GM18873 (cell line): ENCODE data around the gene ARHGEF19.
A peak's percentile ranks its signal among the peaks of the same experiment; 100 is the strongest.

Source experiments
- ATAC-seq: cut with Tn5 transposase; IDR thresholded peaks from one replicate; pipeline ENCODE4 v1.9.1; 2021; ENCODE audit warnings: mild to moderate bottlenecking, moderate library complexity, moderate number of reproducible peaks; ENCODE audit not compliant: unreplicated experiment, low FRiP score

Gene ARHGEF19

GRCh38 chr1:16245476-16246196, 33.2 kb upstream of the ARHGEF19 start:
- no peak for ATAC-seq

DNA sequence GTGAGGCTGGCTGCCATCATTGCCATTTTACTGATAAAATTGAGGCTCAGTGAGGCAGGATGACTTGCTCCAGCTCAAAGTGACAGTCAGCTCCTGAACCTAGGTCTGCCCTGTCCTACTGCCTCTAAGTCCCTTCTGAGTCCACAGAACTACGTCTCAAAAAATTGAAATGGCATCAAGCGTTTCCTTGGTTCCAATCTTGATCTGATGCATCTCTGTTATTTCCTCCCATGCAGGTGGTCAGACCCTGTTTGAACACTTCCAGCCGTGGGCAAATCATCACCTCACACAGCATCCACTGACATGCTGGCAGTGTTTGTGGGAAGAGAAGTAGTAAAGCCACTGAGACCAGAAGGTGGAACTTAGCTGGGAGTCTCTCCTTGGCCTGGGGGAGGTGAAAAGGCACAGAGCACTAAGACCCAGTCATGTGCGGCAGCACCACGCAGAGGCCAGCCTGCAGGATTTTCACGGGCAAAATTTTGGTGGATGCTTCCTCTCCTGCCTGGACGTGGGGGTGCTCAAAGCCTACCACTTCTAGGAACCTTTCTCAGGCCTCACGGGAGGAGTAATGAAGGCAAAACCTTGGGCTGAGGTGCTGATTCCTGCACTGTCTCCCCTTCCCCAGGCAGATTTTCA, 32.3 kb upstream of the ARHGEF19 start:
- no peak for ATAC-seq

- no peak for ATAC-seq
These were observed 31.6 kb upstream of the ARHGEF19 start for GRCh38 chr1:16243936-16244649.

DNA sequence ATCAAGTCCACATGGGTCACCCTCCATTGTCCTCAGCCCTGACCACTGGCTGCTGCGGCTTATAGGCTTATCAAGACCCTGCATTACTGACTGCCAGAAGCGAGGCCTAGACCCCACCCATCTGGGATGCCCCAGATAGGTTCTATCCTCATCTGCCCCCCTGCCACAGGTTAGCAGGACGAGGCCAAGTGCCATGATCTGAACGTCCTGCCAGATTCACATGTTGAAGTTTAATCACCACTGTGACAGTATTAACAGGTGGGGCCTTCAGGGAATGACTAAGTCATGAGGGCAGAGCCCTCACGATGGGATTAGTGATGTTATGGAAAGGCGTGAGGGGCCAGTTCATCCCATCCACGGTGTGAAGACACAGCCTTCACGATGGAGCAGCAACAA, 30.8 kb upstream of the ARHGEF19 start:
- ATAC-seq: no peak

DNA sequence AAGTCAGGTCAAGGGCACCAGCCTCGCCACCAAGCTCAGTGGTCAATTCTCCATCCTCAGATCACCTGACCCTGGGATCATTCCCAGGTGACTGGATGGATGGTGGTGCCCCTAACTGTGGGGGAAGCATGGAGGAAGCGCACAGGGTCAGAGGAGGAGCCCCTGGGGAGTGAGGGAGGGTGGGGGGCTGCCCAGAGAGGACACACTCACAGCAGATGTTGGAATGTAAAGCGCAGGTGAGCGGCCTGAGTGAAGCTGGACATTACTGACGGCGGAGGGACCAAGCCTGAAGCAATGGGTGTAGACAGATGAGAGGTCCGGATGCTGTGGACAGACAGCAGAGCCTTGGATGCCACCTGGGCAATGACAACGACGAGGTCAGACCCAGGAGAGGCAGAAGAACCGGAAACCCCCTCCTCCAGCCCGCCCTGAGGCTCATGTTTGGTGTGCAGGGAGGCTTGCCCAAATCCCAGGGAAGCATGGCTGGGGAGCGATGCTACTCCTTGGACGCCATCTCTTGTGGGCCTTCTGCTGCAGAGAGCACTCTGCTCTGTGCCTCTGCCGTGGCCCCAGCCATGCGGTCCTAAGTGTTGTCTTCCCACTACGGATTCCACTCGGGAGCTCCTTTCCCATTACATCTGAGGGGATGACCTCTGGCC, 30.2 kb upstream of the ARHGEF19 start:
- ATAC-seq: no peak

DNA sequence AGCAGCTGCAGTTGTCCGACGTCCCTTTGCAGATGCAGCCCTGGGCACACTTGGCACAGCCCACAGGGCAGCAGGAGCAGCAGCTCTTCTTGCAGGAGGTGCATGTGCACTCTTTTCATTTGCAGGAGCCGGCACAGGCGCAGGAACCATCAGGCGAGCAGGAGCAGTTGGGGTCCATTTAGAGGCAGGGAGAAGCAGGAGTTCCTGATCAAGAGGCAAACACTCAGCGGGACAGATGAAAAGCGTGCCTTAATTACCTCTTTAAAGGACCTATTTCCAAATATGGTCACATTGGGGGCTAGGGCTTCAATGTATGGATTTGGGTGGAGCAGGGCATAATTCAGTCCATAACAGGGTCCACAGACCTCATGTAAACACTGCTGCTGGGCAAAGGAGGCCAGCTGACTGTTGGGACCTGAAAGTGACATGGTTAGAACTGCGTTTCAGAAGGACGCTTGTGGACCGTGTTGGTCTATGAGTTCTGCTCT, 28.8 kb upstream of the ARHGEF19 start:
- no peak for ATAC-seq

DNA sequence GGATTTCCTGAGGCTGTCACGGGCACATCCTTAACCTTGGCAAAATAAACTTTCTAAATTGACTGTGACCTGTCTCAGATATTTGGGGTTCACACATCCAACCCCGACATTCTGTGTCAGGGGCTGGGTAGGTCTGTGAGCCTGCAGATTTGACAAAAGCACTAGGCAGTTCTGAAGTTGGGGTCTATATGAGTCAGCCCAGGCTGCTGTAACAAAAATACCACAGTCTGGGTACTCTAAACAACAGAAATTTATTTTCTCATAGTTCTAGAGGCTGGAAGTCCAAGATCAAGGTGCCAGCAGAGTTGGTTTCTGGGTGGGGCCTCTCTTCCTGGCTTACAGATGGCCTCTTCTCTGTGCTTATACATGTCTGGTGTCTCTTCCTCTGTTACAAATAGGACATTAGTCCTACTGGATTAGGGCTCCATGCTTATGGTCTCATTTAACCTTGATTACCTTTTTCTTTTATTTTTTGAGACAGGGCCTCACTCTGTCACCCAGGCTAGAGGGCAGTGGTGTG, 27.6 kb upstream of the ARHGEF19 start:
- ATAC-seq: no peak

- ATAC-seq: no peak
These were observed 24.9 kb upstream of the ARHGEF19 start for GRCh38 chr1:16237343-16237830.

- ATAC-seq: peak; percentile 54
These were observed 24.3 kb upstream of the ARHGEF19 start, which contains the start of gene CPLANE2 for GRCh38 chr1:16236511-16237342. CPLANE2 (minus strand) TSS chr1:16237183; CDS start chr1:16236742, 441 bp downstream.

DNA sequence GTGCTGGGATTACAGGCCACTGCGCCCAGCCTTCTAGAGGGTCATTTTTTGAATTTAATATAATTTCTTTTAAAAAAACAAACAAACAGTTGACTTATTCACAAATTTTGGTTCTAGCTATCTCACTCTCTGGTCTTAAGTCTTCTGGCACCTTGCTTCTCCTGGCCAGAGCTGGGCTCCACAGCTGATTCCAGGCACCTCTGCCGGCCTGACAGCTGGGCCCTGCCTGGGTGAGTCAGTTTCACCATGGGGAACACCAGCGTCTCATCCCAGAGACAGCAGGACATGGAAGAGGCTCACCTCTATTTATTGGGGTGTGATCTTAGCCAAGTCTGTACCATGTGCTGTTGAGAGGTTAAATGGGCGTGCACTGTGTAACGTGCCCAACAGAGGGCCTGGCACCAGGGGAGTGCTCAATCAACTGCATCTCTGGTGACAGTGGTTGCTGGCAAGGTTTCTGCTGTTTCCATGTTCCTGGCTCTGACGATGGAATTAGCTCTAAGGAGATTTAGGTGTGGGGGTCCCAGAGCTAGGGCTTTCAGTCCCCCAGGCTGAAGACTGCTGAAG, 23.6 kb upstream of the ARHGEF19 start:
- ATAC-seq: peak; percentile 32

GRCh38 chr1:16235347-16235746, 22.9 kb upstream of the ARHGEF19 start:
- ATAC-seq: no peak

DNA sequence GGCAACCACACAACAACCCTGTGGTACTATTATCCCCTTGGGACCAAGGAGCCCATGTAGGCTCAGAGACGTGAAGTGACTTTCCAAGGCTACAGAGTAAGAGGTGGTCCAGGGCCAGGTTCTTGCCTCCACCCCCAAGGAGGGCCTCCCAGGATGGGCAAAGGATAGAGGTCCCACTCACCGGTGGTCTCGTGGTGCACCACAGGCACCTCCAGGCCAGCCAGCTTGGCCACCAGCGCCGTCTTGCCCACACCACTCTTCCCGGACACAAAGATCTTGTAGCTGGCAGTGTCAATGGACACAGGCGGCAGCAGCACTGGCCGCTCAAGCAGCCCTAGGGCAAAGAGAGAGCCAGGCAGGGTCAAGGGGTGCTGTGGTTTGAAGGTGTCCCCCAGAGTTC, 21.0 kb upstream of the ARHGEF19 start:
- no peak for ATAC-seq

- ATAC-seq: no peak
These were observed 19.9 kb upstream of the ARHGEF19 start for GRCh38 chr1:16232316-16232710.

- no peak for ATAC-seq
These were observed 19.2 kb upstream of the ARHGEF19 start for GRCh38 chr1:16231331-16232315.

GRCh38 chr1:16230744-16231143, 18.3 kb upstream of the ARHGEF19 start:
- no peak for ATAC-seq

DNA sequence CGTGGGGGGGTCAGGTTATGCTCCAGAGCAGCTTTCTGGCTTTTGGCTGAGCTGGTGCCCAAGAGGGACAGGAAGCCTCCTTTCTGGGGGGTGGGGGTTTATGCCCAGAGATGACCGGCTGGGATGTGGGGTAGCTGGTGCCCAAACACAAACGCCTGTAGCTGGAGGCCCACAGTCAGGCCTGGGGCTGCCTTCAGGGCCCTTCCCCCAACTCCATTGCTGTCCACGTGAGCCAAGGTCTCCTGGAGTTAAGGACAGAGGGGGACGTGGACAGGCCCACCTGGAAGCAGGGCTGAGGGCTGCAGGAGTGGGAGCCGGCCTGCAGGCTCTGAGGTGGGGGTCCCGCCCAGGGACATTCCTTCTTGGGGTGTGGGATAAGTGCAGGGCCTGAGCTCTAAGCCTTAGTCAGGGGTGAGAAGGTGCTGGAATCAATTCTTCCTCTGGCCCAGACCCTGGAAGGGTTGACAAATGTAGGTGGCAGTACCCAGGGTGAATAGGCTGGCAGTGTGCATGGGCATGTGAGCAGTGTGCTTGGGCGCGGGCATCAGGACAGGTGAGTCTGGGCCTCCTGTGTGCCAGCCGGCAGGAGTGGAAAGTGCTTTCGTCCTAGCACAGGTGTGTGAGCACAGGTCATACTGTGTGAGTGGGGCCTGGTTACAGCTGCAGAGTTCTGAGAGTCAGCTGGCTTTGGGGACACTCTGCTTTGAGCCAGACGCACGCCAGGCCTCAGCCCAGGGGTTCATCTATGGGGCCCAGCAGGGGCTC, 17.7 kb upstream of the ARHGEF19 start:
- no peak for ATAC-seq

DNA sequence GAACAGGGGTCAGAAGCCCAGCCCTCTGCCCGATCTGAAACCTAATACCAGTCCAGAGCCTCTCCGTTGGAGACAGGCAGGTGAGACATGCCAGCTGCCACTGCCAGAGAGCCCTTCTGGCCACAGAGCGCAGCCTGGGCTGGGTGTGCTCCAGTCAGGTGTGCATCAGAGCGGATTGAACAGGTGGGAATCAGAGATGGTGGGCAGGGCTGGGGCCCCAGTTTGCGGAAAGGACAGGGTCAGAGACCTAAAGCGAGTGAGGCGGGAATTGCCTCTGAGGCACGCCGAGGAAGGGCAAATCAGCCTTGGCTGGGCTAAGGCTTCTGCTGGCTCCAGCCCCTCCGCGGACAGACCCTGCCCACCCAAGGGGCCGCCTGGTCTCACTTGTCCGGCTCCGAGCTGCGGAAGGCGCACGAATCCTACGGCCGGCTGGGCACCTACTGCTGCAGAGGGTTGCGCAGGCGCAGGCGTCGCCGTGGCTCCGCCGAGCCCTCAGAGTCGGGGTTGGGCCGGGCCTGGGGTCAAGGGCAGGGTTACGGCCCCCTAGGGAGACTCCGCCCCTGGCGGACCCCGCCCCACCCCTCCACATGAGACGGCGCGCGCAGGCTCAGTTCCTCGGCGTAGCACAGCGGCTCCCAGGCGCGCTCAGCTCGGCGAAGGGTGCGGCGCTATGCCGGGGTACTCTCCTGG, 14.2 kb upstream of the ARHGEF19 start:
- no peak for ATAC-seq
